Measurements from ENCODE around the gene PHRF1. TPM values are rescaled to one million over a fixed set of nuclear protein-coding genes. Genes with fewer than 3 reads are reported as not detected.

Gene PHRF1
- total RNA-seq, 1 experiment from 2014 or later, result 43.9 TPM

GRCh38 chr11:587978-588380 is 11.7 kb downstream of the PHRF1 start:
- Histone ChIP-seq H3K4me3 (ENCODE audit: low read depth, low read length) (no peak overlapping the region), H3K36me3 (ENCODE audit: control insufficient read depth, insufficient read depth, low read length) (peaks cover 3% of the 10 kb centered on the region), H3K9me3 (no peaks in the 10 kb centered on the region), H3K27me3 (replicated peaks; ENCODE audit: control insufficient read depth, insufficient read depth, low read length) (no peaks in the 10 kb centered on the region), H3K4me1 (peaks cover 25% of the 10 kb centered on the region)
- TSS peak; percentile 5 for BruUV-seq (replicated peaks)
- Mint-ChIP-seq H3K9me3 (ENCODE audit: unreplicated experiment) (no peaks in the 10 kb centered on the region), H3K27me3 (ENCODE audit: insufficient read depth, unreplicated experiment) (no peaks in the 10 kb centered on the region), H3K27ac (ENCODE audit: unreplicated experiment) (peak overlapping the region; percentile 82), H3K4me3 (ENCODE audit: unreplicated experiment) (peak overlapping the region; percentile 5), H3K36me3 (ENCODE audit: insufficient read depth, unreplicated experiment) (peaks cover 88% of the 10 kb centered on the region), H3K4me1 (ENCODE audit: low read depth, unreplicated experiment) (peaks cover 29% of the 10 kb centered on the region)
- DNase-seq, result peak; percentile 91 to 93
- ChIA-PET CTCF (interaction anchor here (0.6 to 1.1 kb wide), 4 partner anchors 12 to 429 kb away, joined by 3 to 5 read pairs (median 4); partner anchors contain the start of gene PHRF1), POLR2A (interaction anchor here (0.6 to 1.2 kb wide), 5 partner anchors 12 to 231 kb away, joined by 3 to 17 read pairs (median 9); partner anchors contain the start of genes PHRF1 and TMEM80)
- no peak for TF ChIP-seq CTCF (IDR thresholded peaks at IDR 0.05; ENCODE audit: insufficient read depth in 1 of 2, low read depth in 1 of 2, low read length in 1 of 2, severe bottlenecking in 1 of 2, unreplicated experiment in 1 of 2)
- intact Hi-C loops (cut with micrococcal nuclease; ENCODE audit: unreplicated experiment), result loop anchor here (2.0 kb wide), 1 partner anchor 27 kb away; the partner anchor contains the start of genes LMNTD2 and RASSF7

GRCh38 chr11:589798-590197 is 13.5 kb downstream of the PHRF1 start:
- Mint-ChIP-seq H3K4me3 (ENCODE audit: unreplicated experiment) (no peak overlapping the region), H3K27ac (ENCODE audit: unreplicated experiment) (peak overlapping the region; percentile 82), H3K9me3 (ENCODE audit: unreplicated experiment) (no peaks in the 10 kb centered on the region), H3K4me1 (ENCODE audit: low read depth, unreplicated experiment) (peaks cover 29% of the 10 kb centered on the region), H3K36me3 (ENCODE audit: insufficient read depth, unreplicated experiment) (peaks cover 90% of the 10 kb centered on the region), H3K27me3 (ENCODE audit: insufficient read depth, unreplicated experiment) (no peaks in the 10 kb centered on the region)
- ChIA-PET POLR2A (no interaction called here), CTCF (no interaction called here)
- intact Hi-C loops (cut with micrococcal nuclease; ENCODE audit: unreplicated experiment), result loop anchor here (2.0 kb wide), 1 partner anchor 29 kb away; the partner anchor contains the start of genes LMNTD2 and RASSF7
- TF ChIP-seq CTCF (IDR thresholded peaks at IDR 0.05; ENCODE audit: insufficient read depth in 1 of 2, low read depth in 1 of 2, low read length in 1 of 2, severe bottlenecking in 1 of 2, unreplicated experiment in 1 of 2), result no peak
- peaks cover 6% of the 10 kb centered on the region for H3K36me3 ChIP-seq (ENCODE audit: control insufficient read depth, insufficient read depth, low read length)
- DNase-seq, result no peak
- H3K9me3 ChIP-seq, result no peaks in the 10 kb centered on the region
- no peaks in the 10 kb centered on the region for H3K27me3 ChIP-seq (replicated peaks; ENCODE audit: control insufficient read depth, insufficient read depth, low read length)
- peaks cover 25% of the 10 kb centered on the region for H3K4me1 ChIP-seq
- BruUV-seq (replicated peaks), result no TSS peak
- H3K4me3 ChIP-seq (ENCODE audit: low read depth, low read length), result no peak overlapping the region

- peaks cover 96% of the 10 kb centered on the region for H3K36me3 Mint-ChIP-seq (ENCODE audit: insufficient read depth, unreplicated experiment)
- no peak for TF ChIP-seq CTCF (IDR thresholded peaks at IDR 0.05; ENCODE audit: insufficient read depth in 1 of 2, low read depth in 1 of 2, low read length in 1 of 2, severe bottlenecking in 1 of 2, unreplicated experiment in 1 of 2)
- no TSS peak for BruUV-seq (replicated peaks)
- Histone ChIP-seq H3K9me3 (no peaks in the 10 kb centered on the region), H3K36me3 (ENCODE audit: control insufficient read depth, insufficient read depth, low read length) (peaks cover 6% of the 10 kb centered on the region), H3K4me3 (ENCODE audit: low read depth, low read length) (no peak overlapping the region), H3K4me1 (peaks cover 24% of the 10 kb centered on the region), H3K27me3 (replicated peaks; ENCODE audit: control insufficient read depth, insufficient read depth, low read length) (no peaks in the 10 kb centered on the region)
- ChIA-PET CTCF (interaction anchor here (0.5 kb wide), 1 partner anchor 188 kb away, joined by 3 read pairs; no protein-coding TSS in a partner anchor), POLR2A (interaction anchor here (0.5 kb wide), 1 partner anchor 18 kb away, joined by 3 read pairs; no protein-coding TSS in a partner anchor)
- peaks cover 28% of the 10 kb centered on the region for H3K4me1 Mint-ChIP-seq (ENCODE audit: low read depth, unreplicated experiment)
- H3K4me3 Mint-ChIP-seq (ENCODE audit: unreplicated experiment), result no peak overlapping the region
- intact Hi-C loops (cut with micrococcal nuclease; ENCODE audit: unreplicated experiment), result no loop called here
- H3K27ac Mint-ChIP-seq (ENCODE audit: unreplicated experiment), result no peak overlapping the region
- DNase-seq, result no peak
- no peaks in the 10 kb centered on the region for H3K27me3 Mint-ChIP-seq (ENCODE audit: insufficient read depth, unreplicated experiment)
- no peaks in the 10 kb centered on the region for H3K9me3 Mint-ChIP-seq (ENCODE audit: unreplicated experiment)
These were observed 14.7 kb downstream of the PHRF1 start for GRCh38 chr11:590997-591396.

All from Caco-2 (cell line).